Prostate gland (tissue), 2 donors: ENCODE measurements around the gene LACC1.

ENCODE experiments used
- CTCF ChIP-seq, 4 experiments: fragments of 200-600 bp in 2 of 4; fragments of 450-650 bp in 2 of 4; sonication (generic) in 2 of 4; IDR thresholded peaks; 1 replicate in 3 of 4; 2 replicates in 1 of 4; pipeline ENCODE4 v1.5.1; 2016 to 2019; ENCODE audit warnings: antibody characterized with exemption in 4 of 4, mild to moderate bottlenecking in 2 of 4, moderate library complexity in 2 of 4
- POLR2A ChIP-seq: fragments of 450-650 bp; IDR thresholded peaks from one replicate; pipeline ENCODE4 v1.6.1; 2016; ENCODE audit warnings: antibody characterized with exemption, mild to moderate bottlenecking

DNA sequence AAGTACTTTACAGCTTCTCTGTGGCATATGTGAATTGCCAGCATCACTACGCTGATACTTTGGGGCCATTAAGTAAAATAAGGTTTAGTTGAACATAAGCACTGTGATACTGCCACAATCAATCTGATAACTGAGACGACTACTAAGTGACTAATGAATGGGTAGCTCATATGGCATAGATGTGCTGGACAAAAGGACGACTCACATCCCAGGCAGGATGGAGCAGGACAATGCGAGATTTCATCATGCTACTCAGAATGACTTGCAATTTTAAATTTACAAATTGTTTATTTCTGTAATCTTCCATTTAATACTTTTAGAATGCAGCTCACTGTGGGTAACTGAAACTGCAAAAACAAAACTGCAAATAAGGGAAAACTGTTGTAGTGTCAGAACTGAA is 13.8 kb upstream of the LACC1 start:
- no peak for TF ChIP-seq CTCF (IDR thresholded peaks at IDR 0.05)
- no peak for TF ChIP-seq POLR2A
